ENCODE results near the gene COL24A1.

COL24A1 gene

DNA sequence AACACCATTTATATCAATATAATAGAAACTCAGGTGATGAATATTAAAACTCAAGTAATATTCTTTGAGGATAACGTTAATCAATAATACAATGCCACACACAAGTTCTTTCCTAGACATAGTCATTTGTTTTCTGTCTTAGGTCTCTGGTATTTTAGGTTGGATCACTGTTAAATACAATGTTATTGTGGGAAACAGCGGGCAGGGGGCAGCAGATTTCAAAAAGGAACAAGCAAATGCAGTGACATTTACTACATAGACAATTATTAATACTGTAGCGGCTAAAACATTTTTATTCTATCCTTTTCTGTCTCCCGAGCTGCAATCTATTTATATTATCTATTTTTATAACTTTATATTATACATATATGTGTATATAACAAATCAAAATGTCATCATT, 261.9 kb downstream of the COL24A1 start:
- DNase-seq (ENCODE audit: extremely low read depth, low read depth) = peak; percentile 2
- TF ChIP-seq, protein P1, sequence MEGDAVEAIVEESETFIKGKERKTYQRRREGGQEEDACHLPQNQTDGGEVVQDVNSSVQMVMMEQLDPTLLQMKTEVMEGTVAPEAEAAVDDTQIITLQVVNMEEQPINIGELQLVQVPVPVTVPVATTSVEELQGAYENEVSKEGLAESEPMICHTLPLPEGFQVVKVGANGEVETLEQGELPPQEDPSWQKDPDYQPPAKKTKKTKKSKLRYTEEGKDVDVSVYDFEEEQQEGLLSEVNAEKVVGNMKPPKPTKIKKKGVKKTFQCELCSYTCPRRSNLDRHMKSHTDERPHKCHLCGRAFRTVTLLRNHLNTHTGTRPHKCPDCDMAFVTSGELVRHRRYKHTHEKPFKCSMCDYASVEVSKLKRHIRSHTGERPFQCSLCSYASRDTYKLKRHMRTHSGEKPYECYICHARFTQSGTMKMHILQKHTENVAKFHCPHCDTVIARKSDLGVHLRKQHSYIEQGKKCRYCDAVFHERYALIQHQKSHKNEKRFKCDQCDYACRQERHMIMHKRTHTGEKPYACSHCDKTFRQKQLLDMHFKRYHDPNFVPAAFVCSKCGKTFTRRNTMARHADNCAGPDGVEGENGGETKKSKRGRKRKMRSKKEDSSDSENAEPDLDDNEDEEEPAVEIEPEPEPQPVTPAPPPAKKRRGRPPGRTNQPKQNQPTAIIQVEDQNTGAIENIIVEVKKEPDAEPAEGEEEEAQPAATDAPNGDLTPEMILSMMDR (IDR thresholded peaks at IDR 0.05; ENCODE audit: low read depth, low read length) = peak; percentile 55

DNA sequence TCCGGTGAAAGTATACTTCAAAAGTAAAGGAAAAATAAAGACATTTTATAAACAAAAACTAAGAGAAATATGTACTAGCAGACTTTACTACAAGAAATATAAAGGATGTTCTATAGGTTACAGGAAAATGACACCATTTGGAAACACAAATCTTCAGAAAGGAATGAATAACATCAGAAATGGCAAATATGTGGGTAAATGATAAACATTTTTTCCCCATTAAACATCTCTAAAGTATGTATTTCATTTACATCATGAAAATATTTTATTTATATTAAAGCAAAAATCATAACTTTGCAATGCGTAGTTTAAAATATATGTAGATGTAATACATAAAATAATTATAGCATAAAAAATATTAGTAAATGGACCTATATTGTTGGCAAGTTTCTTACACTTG, 264.2 kb downstream of the COL24A1 start:
- no peak for DNase-seq (ENCODE audit: extremely low read depth, low read depth)
- TF ChIP-seq, protein P1 (IDR thresholded peaks at IDR 0.05; ENCODE audit: low read depth, low read length) = no peak

DNA sequence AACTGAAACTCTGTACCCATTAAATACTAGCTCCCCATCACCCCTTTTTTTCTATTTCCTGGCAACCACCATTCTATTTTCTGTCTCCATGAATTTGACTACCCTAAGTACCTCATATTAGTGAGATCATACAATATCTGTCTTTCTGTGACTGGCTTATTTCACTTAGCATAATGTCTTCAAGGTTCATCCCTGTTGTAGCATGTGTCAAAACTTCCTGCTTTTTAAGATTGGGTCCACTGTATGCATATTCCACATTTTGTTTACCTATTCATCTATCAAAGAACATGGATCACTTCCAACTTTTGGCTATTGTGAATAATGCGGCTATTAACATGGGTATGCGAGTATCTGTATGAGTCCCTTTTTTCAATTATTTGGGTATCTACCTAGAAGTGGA, 266.7 kb downstream of the COL24A1 start:
- TF ChIP-seq, protein P1 (IDR thresholded peaks at IDR 0.05; ENCODE audit: low read depth, low read length) = no peak
- no peak for DNase-seq (ENCODE audit: extremely low read depth, low read depth)

DNA sequence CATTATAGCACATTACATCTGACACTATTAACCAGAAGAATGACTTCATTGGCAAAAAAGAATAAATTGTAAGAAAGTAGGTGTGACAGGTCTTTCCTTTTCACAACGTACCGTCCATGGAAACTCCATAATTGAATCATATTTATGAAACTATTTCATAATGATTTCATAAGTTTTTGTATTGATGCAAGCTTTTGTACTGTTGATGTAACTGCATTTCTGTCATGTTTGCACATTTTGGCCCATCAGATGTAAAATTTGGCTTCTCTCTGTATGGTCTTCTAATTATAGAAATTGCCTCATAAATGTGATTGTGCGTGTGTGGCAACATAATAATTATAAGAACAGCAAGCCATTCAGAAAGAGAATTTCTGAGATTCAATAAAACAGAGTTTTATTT, 267.7 kb downstream of the COL24A1 start:
- TF ChIP-seq, protein P1 (IDR thresholded peaks at IDR 0.05; ENCODE audit: low read depth, low read length) = no peak
- DNase-seq (ENCODE audit: extremely low read depth, low read depth) = no peak

DNA sequence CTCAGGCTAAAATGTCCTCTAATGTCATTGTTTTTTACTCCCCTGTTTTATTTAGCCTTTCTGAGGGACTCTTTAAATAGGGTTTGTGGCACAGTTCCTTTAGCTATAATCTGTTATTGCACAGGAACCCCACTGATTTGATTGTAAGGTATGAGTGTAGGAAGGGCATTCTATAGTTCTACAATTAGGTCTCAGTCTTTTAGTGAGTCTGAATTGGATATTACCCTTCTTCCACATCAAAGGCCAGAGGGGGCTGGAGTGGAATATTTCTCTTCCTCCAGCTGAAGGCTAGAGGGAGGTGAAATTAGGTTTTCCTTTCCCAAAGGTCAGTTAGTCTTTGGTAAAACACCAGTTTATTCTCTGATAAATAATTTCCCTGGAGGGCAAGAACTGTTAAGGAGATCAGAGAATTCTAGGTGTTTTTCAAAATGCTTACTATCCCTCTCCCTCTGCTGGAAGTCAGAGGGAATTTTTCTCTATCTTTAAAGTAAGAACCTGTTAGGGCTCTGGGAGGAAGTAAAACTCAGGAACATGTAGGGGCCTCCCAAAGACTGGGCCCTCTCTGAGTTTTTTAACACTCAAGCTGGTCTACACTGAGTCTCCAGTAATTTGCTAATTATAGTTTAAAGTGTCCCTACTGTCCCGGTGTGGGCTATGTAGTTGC, 272.1 kb downstream of the COL24A1 start:
- no peak for DNase-seq (ENCODE audit: extremely low read depth, low read depth)
- TF ChIP-seq, protein P1 (IDR thresholded peaks at IDR 0.05; ENCODE audit: low read depth, low read length) = peak; percentile 65

DNA sequence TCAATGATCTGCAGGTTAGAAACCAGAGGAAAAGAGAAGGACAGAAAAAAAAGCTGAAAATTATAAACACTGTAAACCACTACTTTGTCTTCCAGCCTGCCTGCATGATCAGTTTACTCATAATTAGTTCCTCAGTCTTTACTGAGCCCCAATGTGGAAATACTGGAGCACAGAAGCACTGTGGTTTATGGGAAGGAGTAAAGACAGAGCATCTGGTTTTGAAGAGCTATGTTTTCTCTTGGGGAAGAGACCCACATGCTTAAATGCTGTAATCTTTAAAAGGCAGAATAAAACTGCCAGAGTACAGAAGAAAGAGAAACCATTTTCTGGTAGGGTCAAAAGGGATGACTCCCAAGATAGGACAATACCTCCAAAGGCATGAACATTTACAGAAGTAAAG, 289.4 kb downstream of the COL24A1 start:
- TF ChIP-seq, protein P1 (IDR thresholded peaks at IDR 0.05; ENCODE audit: low read depth, low read length) = no peak
- no peak for DNase-seq (ENCODE audit: extremely low read depth, low read depth)

DNA sequence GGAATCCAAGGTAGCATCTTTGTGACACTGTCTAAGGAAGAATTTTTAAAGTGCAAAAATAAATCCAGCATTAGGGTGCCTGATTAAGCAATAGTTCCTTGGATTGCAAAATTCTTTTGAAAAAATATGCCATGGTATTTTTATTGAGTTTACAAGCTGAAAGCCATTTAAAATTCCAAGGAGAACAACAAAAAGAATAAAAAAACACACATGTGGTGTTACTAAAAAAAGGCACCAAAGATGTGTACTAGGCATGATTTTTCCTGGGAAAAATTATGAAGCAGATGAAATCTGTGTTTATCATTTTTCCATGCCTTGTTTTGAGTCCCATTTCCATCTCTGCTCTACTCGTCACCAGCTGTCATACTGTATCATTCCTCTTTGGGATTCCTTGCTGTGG, 291.4 kb downstream of the COL24A1 start:
- TF ChIP-seq, protein P1 (IDR thresholded peaks at IDR 0.05; ENCODE audit: low read depth, low read length) = no peak
- no peak for DNase-seq (ENCODE audit: extremely low read depth, low read depth)

Measured in AG09319 (cell line).